NK-92 treated with Interleukin-12 subunit alpha and Interleukin-12 subunit beta, amount 100 ng/mL, for 24 hours (cell line): Measurements from ENCODE around the gene CDKN1A.

Source experiments
- DNase-seq: peaks from one replicate; lab custom pipeline; 2025; lab: John Stamatoyannopoulos, UW

The CDKN1A gene

GRCh38 chr6:36656441-36656840 is 22.1 kb upstream of the CDKN1A start:
- no peak for DNase-seq

- DNase-seq, result no peak
Observed at GRCh38 chr6:36657271-36657670, 21.2 kb upstream of the CDKN1A start.

GRCh38 chr6:36657942-36658544 is 20.5 kb upstream of the CDKN1A start:
- DNase-seq, result no peak

- DNase-seq, result no peak
Observed at GRCh38 chr6:36659271-36659670, 19.2 kb upstream of the CDKN1A start.

- DNase-seq, result no peak
Observed at GRCh38 chr6:36660771-36661471, 17.6 kb upstream of the CDKN1A start.

- no peak for DNase-seq
Observed at GRCh38 chr6:36662380-36662779, 16.1 kb upstream of the CDKN1A start.

GRCh38 chr6:36662827-36663256 is 15.7 kb upstream of the CDKN1A start:
- DNase-seq, result no peak

- no peak for DNase-seq
Observed at GRCh38 chr6:36663504-36664446, 14.7 kb upstream of the CDKN1A start.

GRCh38 chr6:36665180-36665579 is 13.3 kb upstream of the CDKN1A start:
- DNase-seq, result no peak

GRCh38 chr6:36666287-36666686 is 12.2 kb upstream of the CDKN1A start:
- DNase-seq, result no peak

GRCh38 chr6:36666826-36667591 is 11.5 kb upstream of the CDKN1A start:
- no peak for DNase-seq

- DNase-seq, result no peak
Observed at GRCh38 chr6:36668591-36668990, 9.9 kb upstream of the CDKN1A start.

- no peak for DNase-seq
Observed at GRCh38 chr6:36669002-36669401, 9.5 kb upstream of the CDKN1A start.

GRCh38 chr6:36670271-36670670 is 8.2 kb upstream of the CDKN1A start:
- DNase-seq, result no peak

GRCh38 chr6:36671687-36672375 is 6.7 kb upstream of the CDKN1A start:
- DNase-seq, result no peak

- DNase-seq, result no peak
Observed at GRCh38 chr6:36673882-36674281, 4.6 kb upstream of the CDKN1A start.

- no peak for DNase-seq
Observed at GRCh38 chr6:36674942-36675341, 3.6 kb upstream of the CDKN1A start.

GRCh38 chr6:36676141-36677058 is 2.1 kb upstream of the CDKN1A start:
- DNase-seq, result no peak

GRCh38 chr6:36677059-36677749 is 1.3 kb upstream of the CDKN1A start:
- DNase-seq, result no peak
